A549 (cell line): ENCODE data around the gene TSPAN16. TPM values are rescaled to one million over a fixed set of nuclear protein-coding genes. Genes with fewer than 3 reads are reported as not detected.

Experiments
- ATAC-seq, 2 experiments: fragments of 200-7000 bp in 1 of 2; fragments of >200 bp in 1 of 2; cut with Nextera tagmentation in 1 of 2; cut with Tn5 transposase in 1 of 2; 3 replicates each; pipeline versions ENCODE4 v1.8.0 to v1.9.1; 2018 to 2020; ENCODE audit warnings: mild to moderate bottlenecking in 1 of 2, moderate library complexity in 1 of 2
- CTCF ChIA-PET: fragments of 300-600 bp; sonication (Branson Sonifier 250); formaldehyde crosslinking; extraction: SDS; loops from one replicate; lab custom pipeline; 2021; ENCODE audit warnings: antibody characterized with exemption, inconsistent platforms; lab: Yijun Ruan, JAX
- POLR2A ChIA-PET: fragments of 350-600 bp; formaldehyde crosslinking; extraction: SDS; loops from one replicate; lab custom pipeline; 2021; ENCODE audit warnings: antibody characterized with exemption, inconsistent platforms; lab: Yijun Ruan, JAX
- DNase-seq, 2 experiments: peaks; one replicate each; pipeline versions ENCODE4 v3.0.0 to v3.0.0-alpha.2; 2011 to 2016; ENCODE audit warnings: low read depth in 1 of 2, low spot score in 1 of 2
- FAIRE-seq: peaks from 2 replicates; lab custom pipeline; 2011; peaks lifted over from hg19 to GRCh38; lab: Jason Lieb, UNC
- H3K27ac ChIP-seq, 2 experiments: fragments of >200 bp; sonication (Bioruptor Twin); formaldehyde crosslinking; 3 replicates each; pipeline ENCODE4 v1.5.1; 2016 to 2017
- H3K4me1 ChIP-seq: fragments of >200 bp; sonication (Bioruptor Twin); formaldehyde crosslinking; 3 replicates; pipeline ENCODE4 v1.6.1; 2016
- H3K4me2 ChIP-seq: fragments of >200 bp; sonication (Bioruptor Twin); formaldehyde crosslinking; 3 replicates; pipeline ENCODE4 v1.6.1; 2016
- H3K4me3 ChIP-seq: fragments of >200 bp; sonication (Bioruptor Twin); formaldehyde crosslinking; 3 replicates; pipeline ENCODE4 v1.5.1; 2016
- H3K9me3 ChIP-seq: fragments of >200 bp; sonication (Bioruptor Twin); formaldehyde crosslinking; 3 replicates; pipeline ENCODE4 v1.6.1; 2016
- ATOH8 ChIP-seq: fragments of 250-450 bp; sonication (Bioruptor Pico); IDR thresholded peaks from 2 replicates; pipeline ENCODE4 v1.5.0; 2020; ENCODE audit warnings: low read depth, mild to moderate bottlenecking, moderate library complexity
- BCL3 ChIP-seq: fragments of >200 bp; sonication (Bioruptor Twin); formaldehyde crosslinking; IDR thresholded peaks from 3 replicates; pipeline ENCODE4 v1.6.1; 2016
- BHLHE40 ChIP-seq: IDR thresholded peaks from 2 replicates; pipeline ENCODE4 v1.6.1; 2012; ENCODE audit warnings: low read depth, low read length, inconsistent platforms
- CEBPB ChIP-seq, 2 experiments: fragments of >200 bp in 1 of 2; sonication (Bioruptor Twin) in 1 of 2; formaldehyde crosslinking in 1 of 2; IDR thresholded peaks; 2 replicates each; pipeline ENCODE4 v1.6.1; 2012 to 2016
- E2F6 ChIP-seq: IDR thresholded peaks from 2 replicates; pipeline ENCODE4 v1.6.1; 2012; ENCODE audit warnings: low read depth, borderline replicate concordance
- EP300 ChIP-seq, 2 experiments: fragments of >200 bp; sonication (Bioruptor Twin); formaldehyde crosslinking; IDR thresholded peaks; 2 replicates in 1 of 2; 3 replicates in 1 of 2; pipeline ENCODE4 v1.6.1; 2016 to 2017
- FOSL2 ChIP-seq, 2 experiments: fragments of 450-650 bp in 1 of 2; fragments of >200 bp in 1 of 2; sonication (Bioruptor Twin) in 1 of 2; formaldehyde crosslinking; IDR thresholded peaks; 2 replicates each; pipeline versions ENCODE4 v1.5.0 to v1.6.1; 2016 to 2020; ENCODE audit warnings: mild to moderate bottlenecking in 1 of 2, moderate library complexity in 1 of 2
- GATA3 ChIP-seq: IDR thresholded peaks from 2 replicates; pipeline ENCODE4 v1.6.1; 2012; ENCODE audit warnings: borderline replicate concordance
- HOXA7 ChIP-seq: fragments of 250-450 bp; sonication (Bioruptor Pico); IDR thresholded peaks from 2 replicates; pipeline ENCODE4 v1.5.0; 2020; ENCODE audit warnings: mild to moderate bottlenecking, moderate library complexity
- HOXB13 ChIP-seq: fragments of 250-450 bp; sonication (Bioruptor Pico); IDR thresholded peaks from 2 replicates; pipeline ENCODE4 v1.5.0; 2020; ENCODE audit warnings: low read depth, mild to moderate bottlenecking, moderate library complexity
- JUN ChIP-seq, 2 experiments: fragments of >200 bp; sonication (Bioruptor Twin); formaldehyde crosslinking; IDR thresholded peaks; 2 replicates in 1 of 2; 3 replicates in 1 of 2; pipeline ENCODE4 v1.6.1; 2016 to 2017
- JUNB ChIP-seq: fragments of >200 bp; sonication (Bioruptor Twin); formaldehyde crosslinking; IDR thresholded peaks from 2 replicates; pipeline ENCODE4 v1.6.1; 2016
- KDM5A ChIP-seq: fragments of 200-600 bp; sonication (generic); IDR thresholded peaks from 2 replicates; pipeline ENCODE4 v1.6.1; 2016; ENCODE audit warnings: antibody characterized with exemption, mild to moderate bottlenecking
- MAFK ChIP-seq: fragments of 450-650 bp; IDR thresholded peaks from 2 replicates; pipeline ENCODE4 v1.6.1; 2014; ENCODE audit not compliant: partially characterized antibody
- POLR2AphosphoS2 ChIP-seq: conservative IDR thresholded peaks from 2 replicates; pipeline ENCODE4 v1.6.1; 2012; ENCODE audit warnings: low read length, improper control_type of control experiment, inconsistent platforms
- RAD21 ChIP-seq, 2 experiments: fragments of >200 bp in 1 of 2; sonication (Bioruptor Twin) in 1 of 2; formaldehyde crosslinking in 1 of 2; IDR thresholded peaks in 1 of 2; conservative IDR thresholded peaks in 1 of 2; 2 replicates in 1 of 2; 3 replicates in 1 of 2; pipeline ENCODE4 v1.6.1; 2012 to 2018; ENCODE audit warnings: inconsistent platforms in 1 of 2
- RARB ChIP-seq: fragments of 250-450 bp; sonication (Bioruptor Pico); IDR thresholded peaks from 2 replicates; pipeline ENCODE4 v1.8.0; 2021; ENCODE audit warnings: mild to moderate bottlenecking, moderate library complexity
- RCOR1 ChIP-seq: fragments of 150-350 bp; IDR thresholded peaks from 2 replicates; pipeline ENCODE4 v1.6.1; 2014; ENCODE audit warnings: antibody characterized with exemption, low read length, low read depth
- RFX5 ChIP-seq: fragments of 450-650 bp; IDR thresholded peaks from 2 replicates; pipeline ENCODE4 v1.7.1; 2014; ENCODE audit warnings: antibody characterized with exemption, mild to moderate bottlenecking, moderate library complexity
- SMC3 ChIP-seq: fragments of >200 bp; sonication (Bioruptor Twin); formaldehyde crosslinking; IDR thresholded peaks from 3 replicates; pipeline ENCODE4 v1.6.1; 2018; ENCODE audit warnings: inconsistent platforms
- SREBF2 ChIP-seq: fragments of 450-650 bp; IDR thresholded peaks from 2 replicates; pipeline ENCODE4 v1.6.1; 2014; ENCODE audit warnings: mild to moderate bottlenecking, moderate library complexity
- USF2 ChIP-seq: fragments of 450-650 bp; IDR thresholded peaks from 2 replicates; pipeline ENCODE4 v1.6.1; 2014; ENCODE audit warnings: antibody characterized with exemption
- ZC3H11A ChIP-seq: fragments of 450-650 bp; IDR thresholded peaks from 2 replicates; pipeline ENCODE4 v1.6.1; 2014; ENCODE audit warnings: antibody characterized with exemption, mild to moderate bottlenecking
- ZFP36 ChIP-seq: fragments of 450-650 bp; IDR thresholded peaks from 2 replicates; pipeline ENCODE4 v1.6.1; 2014; ENCODE audit warnings: borderline replicate concordance; ENCODE audit not compliant: partially characterized antibody
- ZNF302 ChIP-seq: fragments of 250-450 bp; sonication (Bioruptor Pico); IDR thresholded peaks from 2 replicates; pipeline ENCODE4 v1.9.0; 2021; ENCODE audit warnings: inconsistent platforms, mild to moderate bottlenecking, moderate library complexity
- WGBS: methylation state at CpG from one replicate; pipeline ENCODE4 v1.1.6; 2017; ENCODE audit errors: missing lambda C conversion rate; 5-methylcytosine and 5-hydroxymethylcytosine counted together
- polyA plus RNA-seq, 4 experiments: library from polyadenylated mRNA; depleted of rRNA in 3 of 4; stranded (reverse); fragments of >200 nt; fragmentation: RNase III in 1 of 4; extraction: RNeasy Plus Mini Kit Qiagen cat#74134 plus additional on column Dnase treatment in 1 of 4; gene quantifications; 2 replicates in 3 of 4; 3 replicates in 1 of 4; pipeline ENCODE4 v1.2.3, GENCODE V29; 2011 to 2017

TSPAN16 gene
- polyA plus RNA-seq, 2 of the 4 experiments (the other 2 are of a cell fraction) = not detected

GRCh38 chr19:11337080-11337479, 41.1 kb downstream of the TSPAN16 start:
- ChIA-PET POLR2A (interaction anchor here (0.6 kb wide), 1 partner anchor 10 kb away, joined by 4 read pairs; the partner anchor contains the start of gene CCDC159), CTCF (interaction anchor here (0.8 to 5.0 kb wide), 5 partner anchors 43 to 146 kb away, joined by 3 to 31 read pairs (median 3); partner anchors contain the start of genes ODAD3 and PRKCSH)
- Histone ChIP-seq H3K27ac (no peak overlapping the region), H3K4me2 (no peak overlapping the region), H3K4me3 (no peak overlapping the region), H3K4me1 (peaks cover 12% of the 10 kb centered on the region), H3K9me3 (no peaks in the 10 kb centered on the region)
- TF ChIP-seq BHLHE40 (no peak), EP300 (IDR thresholded peaks at IDR 0.05) (no peak), ZNF302 (no peak), SMC3 (no peak), JUN (IDR thresholded peaks at IDR 0.05) (no peak), E2F6 (no peak), ATOH8 (CRISPR knock-in tag) (no peak), GATA3 (no peak), SREBF2 (no peak), RFX5 (no peak), RARB (CRISPR knock-in tag) (no peak), FOSL2 (IDR thresholded peaks at IDR 0.05) (no peak), FOSL2 (CRISPR knock-in tag; IDR thresholded peaks at IDR 0.05) (no peak), HOXB13 (no peak), CEBPB (IDR thresholded peaks at IDR 0.05) (no peak), USF2 (no peak), ZC3H11A (no peak), HOXA7 (CRISPR knock-in tag) (no peak), BCL3 (no peak), JUNB (no peak)
- ATAC-seq (no peak), DNase-seq (no peak), FAIRE-seq (no peak)
- 94% methylated on average over 14 of the region's 14 CpGs for WGBS

DNA sequence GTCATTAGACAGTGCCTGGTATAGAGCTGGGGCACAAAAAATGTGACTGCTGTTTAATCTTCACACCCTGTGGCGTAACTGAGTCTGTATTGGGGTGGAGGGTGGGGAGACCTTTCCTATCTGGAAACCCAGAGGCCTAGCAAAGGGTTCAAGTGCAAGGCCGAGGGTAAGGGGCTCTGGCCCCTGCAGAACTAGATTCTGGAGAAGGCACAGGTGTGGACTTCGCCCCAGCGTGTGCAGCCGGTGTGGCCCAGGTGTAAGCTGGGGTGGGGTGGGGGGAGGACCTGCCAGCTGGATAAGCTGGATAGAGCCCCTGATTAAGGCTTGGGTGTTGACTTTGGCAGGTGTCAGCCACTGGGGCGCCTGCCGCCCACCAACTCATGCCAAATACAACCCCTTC, 42.2 kb downstream of the TSPAN16 start:
- H3K4me3 ChIP-seq = no peak overlapping the region

More for the DNA sequence above, 42.2 kb downstream of the TSPAN16 start:
- H3K27ac ChIP-seq = peak overlapping the region in 1 of 2 experiments; percentile 95; a peak in 2 of 6 replicates
- ATAC-seq (no peak), FAIRE-seq (no peak), DNase-seq (no peak)
- peaks cover 14% of the 10 kb centered on the region for H3K4me1 ChIP-seq
- peak overlapping the region; percentile 85 for H3K4me2 ChIP-seq
- 88% methylated on average over 7 of the region's 7 CpGs for WGBS
- TF ChIP-seq RCOR1 (no peak), KDM5A (no peak), MAFK (no peak), JUNB (no peak), ZFP36 (no peak), POLR2AphosphoS2 (no peak), RAD21 (conservative IDR thresholded peaks at IDR 0.05 in 1 of 2, IDR thresholded peaks at IDR 0.05 in 1 of 2) (no peak)
- TF ChIP-seq, all 56 proteins: peak for 0
- ChIA-PET CTCF (interaction anchor here (0.8 to 5.0 kb wide), 4 partner anchors 42 to 144 kb away, joined by 3 to 31 read pairs (median 3); partner anchors contain the start of gene TSPAN16), POLR2A (interaction anchor here (2.4 kb wide), 1 partner anchor 37 kb away, joined by 13 read pairs; the partner anchor contains the start of gene SWSAP1)
- no peaks in the 10 kb centered on the region for H3K9me3 ChIP-seq
